HepG2 (cell line): ENCODE measurements around the gene ADGRL3. TPM values are rescaled to one million over a fixed set of nuclear protein-coding genes. Genes with fewer than 3 reads are reported as not detected.

Experiments
- ATAC-seq: fragments of 200-7000 bp; cut with Tn5 transposase; 3 replicates; pipeline ENCODE4 v1.9.1; 2020; ENCODE audit warnings: mild to moderate bottlenecking, moderate library complexity
- BruUV-seq: library from RNA; stranded (reverse); fragments of 400-500 nt; replicated peaks from 2 replicates; lab custom pipeline; 2021; lab: Mats Ljungman, UMichigan
- CTCF ChIA-PET: fragments of 300-600 bp; formaldehyde crosslinking; extraction: SDS; loops from one replicate; lab custom pipeline; 2021; ENCODE audit warnings: low total read pairs, inconsistent platforms, low intra/inter-chr PET ratio; lab: Yijun Ruan, JAX
- POLR2A ChIA-PET: fragments of 350-600 bp; sonication (Branson Sonifier 250); formaldehyde crosslinking; loops from one replicate; lab custom pipeline; 2020; ENCODE audit warnings: antibody characterized with exemption, inconsistent platforms; lab: Yijun Ruan, JAX
- DNase-seq: peaks from one replicate; pipeline ENCODE4 v3.0.0-alpha.2; 2015; ENCODE audit warnings: low spot score
- FAIRE-seq: peaks from 3 replicates; lab custom pipeline; 2011; peaks lifted over from hg19 to GRCh38; lab: Jason Lieb, UNC
- H2AFZ ChIP-seq: one replicate; pipeline ENCODE4 v1.6.1; 2011; ENCODE audit warnings: low read length, inconsistent platforms
- H3K27ac ChIP-seq: fragments of 300-600 bp; 3 replicates; pipeline ENCODE4 v1.8.0; 2011; ENCODE audit warnings: mixed run types, mild to moderate bottlenecking, mixed read lengths, low read length, inconsistent platforms; ENCODE audit not compliant: insufficient read depth; ENCODE audit errors: extremely low read length
- H3K27me3 ChIP-seq, 2 experiments: fragments of 200-600 bp in 1 of 2; 2 replicates in 1 of 2; 3 replicates in 1 of 2; pipeline versions ENCODE4 v1.6.0 to v1.8.0; 2011; ENCODE audit warnings: low read length in 2 of 2, mild to moderate bottlenecking in 2 of 2, moderate library complexity in 2 of 2, inconsistent platforms in 1 of 2; ENCODE audit not compliant: insufficient read depth in 2 of 2, control insufficient read depth in 1 of 2
- H3K36me3 ChIP-seq, 2 experiments: fragments of 200-600 bp in 1 of 2; replicated peaks in 1 of 2; 2 replicates in 1 of 2; 3 replicates in 1 of 2; pipeline versions ENCODE4 v1.5.1 to v1.8.0; 2011; ENCODE audit warnings: low read length in 2 of 2, inconsistent platforms in 1 of 2; ENCODE audit not compliant: insufficient read depth in 2 of 2, control insufficient read depth in 1 of 2
- H3K4me1 ChIP-seq: 2 replicates; pipeline ENCODE4 v1.5.1; 2012; ENCODE audit warnings: low read length, inconsistent platforms; ENCODE audit not compliant: insufficient read depth
- H3K4me2 ChIP-seq: 2 replicates; pipeline ENCODE4 v1.6.0; 2011; ENCODE audit warnings: low read depth, low read length, inconsistent platforms
- H3K4me3 ChIP-seq, 3 experiments: fragments of 200-600 bp in 1 of 3; sonication (generic), shearing (Covaris generic) in 1 of 3; replicated peaks in 1 of 3; 2 replicates each; pipeline ENCODE4 v1.5.1; 2011 to 2016; ENCODE audit warnings: low read length in 3 of 3, inconsistent platforms in 2 of 3, low read depth in 2 of 3, mild to moderate bottlenecking in 2 of 3, control low read depth in 1 of 3, mixed read lengths in 1 of 3; ENCODE audit not compliant: insufficient read depth in 1 of 3
- H3K79me2 ChIP-seq: one replicate; pipeline ENCODE4 v1.6.1; 2011; ENCODE audit warnings: low read length, inconsistent platforms; ENCODE audit not compliant: insufficient read depth
- H3K9ac ChIP-seq: 2 replicates; pipeline ENCODE4 v1.6.0; 2011; ENCODE audit warnings: mild to moderate bottlenecking, low read depth, low read length, inconsistent platforms; ENCODE audit not compliant: insufficient read depth
- H3K9me3 ChIP-seq: 2 replicates; pipeline ENCODE4 v1.5.1; 2012; ENCODE audit warnings: mild to moderate bottlenecking, low read length
- H4K20me1 ChIP-seq: 2 replicates; pipeline ENCODE4 v1.6.0; 2011; ENCODE audit warnings: inconsistent platforms, mild to moderate bottlenecking, low read length, moderate library complexity; ENCODE audit not compliant: insufficient read depth
- BATF2 ChIP-seq: sonication (generic); formaldehyde crosslinking; IDR thresholded peaks from 2 replicates; pipeline ENCODE4 v1.8.0; 2022; ENCODE audit warnings: mild to moderate bottlenecking, missing genetic modification reagents, moderate library complexity
- BCLAF1 ChIP-seq: fragments of 450-650 bp; IDR thresholded peaks from 2 replicates; pipeline ENCODE4 v1.6.1; 2017; ENCODE audit warnings: mild to moderate bottlenecking
- CEBPB ChIP-seq: IDR thresholded peaks from 2 replicates; pipeline ENCODE4 v1.6.1; 2011; ENCODE audit warnings: low read depth, low read length, improper control_type of control experiment, borderline replicate concordance
- DMAP1 ChIP-seq: IDR thresholded peaks from 2 replicates; pipeline ENCODE4 v1.6.1; 2016
- HNRNPH1 ChIP-seq: fragments of 200-400 bp; formaldehyde crosslinking; optimal IDR thresholded peaks from 2 replicates; pipeline ENCODE3; 2017; ENCODE audit warnings: mild to moderate bottlenecking, low read depth, low read length
- JUN ChIP-seq: sonication (generic); formaldehyde crosslinking; IDR thresholded peaks from 2 replicates; pipeline ENCODE4 v1.4.0; 2020; ENCODE audit warnings: mild to moderate bottlenecking, missing genetic modification reagents
- KDM4B ChIP-seq: sonication (generic); formaldehyde crosslinking; IDR thresholded peaks from 2 replicates; pipeline ENCODE4 v1.4.0; 2020; ENCODE audit warnings: missing genetic modification reagents
- SP140L ChIP-seq: sonication (generic); formaldehyde crosslinking; IDR thresholded peaks from 2 replicates; pipeline ENCODE4 v1.4.0; 2020; ENCODE audit warnings: missing genetic modification reagents, borderline replicate concordance
- SRY ChIP-seq: sonication (generic); formaldehyde crosslinking; IDR thresholded peaks from 2 replicates; pipeline ENCODE4 v1.8.0; 2022; ENCODE audit warnings: mild to moderate bottlenecking, missing genetic modification reagents
- STAG1 ChIP-seq: sonication (generic); formaldehyde crosslinking; IDR thresholded peaks from 2 replicates; pipeline ENCODE4 v1.4.0; 2020; ENCODE audit warnings: missing genetic modification reagents
- TFE3 ChIP-seq: IDR thresholded peaks from 2 replicates; pipeline ENCODE4 v1.6.1; 2016
- ZNF557 ChIP-seq: sonication (generic); formaldehyde crosslinking; IDR thresholded peaks from 2 replicates; pipeline ENCODE4 v1.4.0; 2020; ENCODE audit warnings: missing genetic modification reagents
- ZSCAN31 ChIP-seq: sonication (generic); formaldehyde crosslinking; IDR thresholded peaks from 2 replicates; pipeline ENCODE4 v1.5.0; 2020; ENCODE audit warnings: low read depth, mild to moderate bottlenecking, missing genetic modification reagents
- WGBS: methylation state at CpG from one replicate; pipeline ENCODE4 v1.1.6; 2017; ENCODE audit warnings: low lambda C conversion rate; 5-methylcytosine and 5-hydroxymethylcytosine counted together
- in situ Hi-C: cut with HindIII; loops from 2 replicates; pipeline ENCODE4 v1.10.0; 2017; ENCODE audit warnings: low pct_unique_long_range_greater_than_20kb; ENCODE audit not compliant: extremely low pct_ligation_motif_present
- intact Hi-C: fragments of 100-400 bp; cut with micrococcal nuclease; formaldehyde crosslinking; loops from one replicate; pipeline ENCODE4 v1.10.0; 2022; ENCODE audit not compliant: unreplicated experiment
- polyA plus RNA-seq, 8 experiments: library from polyadenylated mRNA; depleted of rRNA in 3 of 8; stranded (reverse) in 7 of 8; unstranded in 1 of 8; fragments of >200 nt; fragmentation: Illumina TruSeq in 4 of 8; extraction: Trizol in 4 of 8; gene quantifications; 2 replicates each; pipeline versions ENCODE4 v1.2.1 to v1.2.3, GENCODE V29; 2011 to 2016; ENCODE audit warnings: low read depth in 4 of 8, missing spikeins in 1 of 8, mixed read lengths in 1 of 8; ENCODE audit not compliant: insufficient read depth in 1 of 8
- total RNA-seq, 5 experiments: library from RNA; depleted of rRNA; stranded (reverse); fragments of >200 nt; fragmentation: Illumina TruSeq; extraction: Trizol; gene quantifications; 2 replicates each; pipeline ENCODE4 v1.2.3, GENCODE V29; 2016; ENCODE audit warnings: low read depth in 1 of 5

The ADGRL3 gene
- total and polyA plus RNA-seq, 2 of the 13 experiments (the other 11 are each of a cell fraction or from before 2014, with no cell fraction given): 0.04 to 0.05 TPM

DNA sequence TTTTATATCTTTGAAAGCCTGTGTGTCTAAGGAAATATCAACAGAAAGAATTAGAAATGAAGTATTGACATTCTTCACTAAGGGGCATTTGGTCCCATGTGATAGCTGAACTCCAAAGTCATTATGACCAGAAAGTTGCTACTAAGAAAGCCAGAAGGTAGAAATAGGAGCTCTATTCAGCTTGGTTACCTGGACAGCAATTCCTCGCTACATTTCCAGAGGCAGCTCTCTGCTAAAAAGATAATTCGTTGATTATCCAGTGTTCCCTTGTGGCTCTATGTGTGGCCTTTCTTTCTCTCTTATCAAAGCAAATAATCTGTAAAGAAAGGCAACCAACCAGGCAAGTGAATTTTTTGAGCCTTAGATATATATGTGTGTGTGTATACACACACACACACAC lies 341.3 kb downstream of the ADGRL3 start (continued):
- no peak for TF ChIP-seq ZSCAN31

DNA sequence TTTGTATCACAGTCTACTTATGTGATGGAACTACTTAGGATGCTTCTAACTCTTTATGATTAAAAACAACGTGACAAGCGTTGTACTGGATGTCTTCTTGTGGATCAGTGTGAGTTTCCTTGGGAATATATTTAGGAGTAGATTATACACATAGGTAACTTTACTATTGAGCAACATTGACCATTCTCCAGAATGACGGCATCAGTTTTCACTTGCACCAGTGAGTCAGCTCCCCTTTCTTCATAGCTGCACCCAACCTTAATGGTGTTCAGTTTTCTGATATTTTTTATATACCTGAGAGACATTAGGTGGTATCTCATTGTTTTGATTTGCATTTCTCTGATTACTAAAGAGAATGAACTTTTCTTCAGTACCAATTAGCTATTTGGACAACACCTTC lies 343.9 kb downstream of the ADGRL3 start:
- TF ChIP-seq SRY (CRISPR knock-in tag): no peak
- no peak for TF ChIP-seq TFE3 (CRISPR knock-in tag)
- peak; percentile 15; the same call in 1 of the 2 replicates for TF ChIP-seq CEBPB
- TF ChIP-seq, all 625 proteins: peak for 1
- Histone ChIP-seq H2AFZ (no peak overlapping the region), H3K4me3 (no peak overlapping the region), H3K9me3 (no peaks in the 10 kb centered on the region), H3K4me2 (no peak overlapping the region), H3K9ac (no peak overlapping the region), H3K36me3 (no peaks in the 10 kb centered on the region), H3K27me3 (no peaks in the 10 kb centered on the region), H3K79me2 (no peaks in the 10 kb centered on the region), H4K20me1 (no peaks in the 10 kb centered on the region), H3K4me1 (peaks cover 12% of the 10 kb centered on the region), H3K27ac (no peak overlapping the region)
- ATAC-seq (no peak), FAIRE-seq (no peak), DNase-seq (no peak)
- intact Hi-C loops: no loop called here
- 5% methylated on average over 3 of the region's 3 CpGs for WGBS
- no TSS peak for BruUV-seq
- POLR2A ChIA-PET: no interaction called here
- in situ Hi-C loops: no loop called here
- CTCF ChIA-PET: no interaction called here

DNA sequence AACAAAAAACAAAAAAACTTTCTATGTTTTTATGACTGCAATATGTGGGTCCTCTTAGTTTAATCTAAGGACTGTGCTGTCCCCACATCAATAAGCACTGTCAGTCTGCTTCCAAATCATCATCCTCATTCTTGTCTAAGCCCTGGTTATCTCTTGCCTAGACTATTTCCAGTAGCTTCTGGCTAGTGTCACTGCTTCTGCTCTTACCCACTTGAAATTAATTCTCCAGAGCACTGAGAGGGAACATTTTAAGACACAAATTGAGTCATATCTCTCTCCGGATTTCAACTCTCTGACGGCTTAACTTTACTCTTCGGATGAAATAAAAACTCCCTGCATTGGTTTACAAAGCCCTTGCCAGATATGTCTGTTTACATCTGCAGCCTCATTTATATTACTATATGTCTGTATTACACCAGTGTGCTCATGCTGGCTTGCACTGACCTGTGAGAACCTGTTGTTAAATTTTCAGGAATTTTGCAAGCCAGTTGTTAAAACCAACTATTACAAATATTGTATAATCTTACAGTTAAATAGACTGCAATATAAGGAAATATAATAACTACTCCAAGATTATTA lies 345.9 kb downstream of the ADGRL3 start:
- no peaks in the 10 kb centered on the region for H3K9me3 ChIP-seq
- CTCF ChIA-PET: no interaction called here
- H3K4me3 ChIP-seq: no peak overlapping the region
- DNase-seq (no peak), FAIRE-seq (no peak), ATAC-seq (no peak)
- H4K20me1 ChIP-seq: no peaks in the 10 kb centered on the region
- H3K27me3 ChIP-seq: no peaks in the 10 kb centered on the region
- H3K36me3 ChIP-seq: no peaks in the 10 kb centered on the region
- H3K27ac ChIP-seq: no peak overlapping the region
- POLR2A ChIA-PET: no interaction called here
- in situ Hi-C loops (no loop called here), intact Hi-C loops (no loop called here)
- BruUV-seq: no TSS peak
- no peaks in the 10 kb centered on the region for H3K79me2 ChIP-seq
- H3K4me1 ChIP-seq: peaks cover 7% of the 10 kb centered on the region
- no peak overlapping the region for H3K4me2 ChIP-seq
- H2AFZ ChIP-seq: no peak overlapping the region
- WGBS: 64% methylated on average over 3 of the region's 3 CpGs
- H3K9ac ChIP-seq: no peak overlapping the region
- TF ChIP-seq BCLAF1: no peak
- no peak for TF ChIP-seq DMAP1 (CRISPR knock-in tag)
- no peak for TF ChIP-seq KDM4B (CRISPR knock-in tag)
- TF ChIP-seq STAG1 (CRISPR knock-in tag): no peak
- no peak for TF ChIP-seq SP140L
- no peak for TF ChIP-seq JUN (CRISPR knock-in tag)
- TF ChIP-seq HNRNPH1: no peak
- no peak for TF ChIP-seq BATF2 (CRISPR knock-in tag)
- TF ChIP-seq ZNF557 (CRISPR knock-in tag): no peak
